GM12878 (cell line): ENCODE data around the gene RSBN1L. TPM values are rescaled to one million over a fixed set of nuclear protein-coding genes. Genes with fewer than 3 reads are reported as not detected.

Experiments
- ATAC-seq: fragments of 200-7000 bp; cut with Tn5 transposase; 3 replicates; pipeline ENCODE4 v1.9.1; 2020; ENCODE audit warnings: mild to moderate bottlenecking, moderate library complexity
- BruUV-seq: library from RNA; stranded (reverse); fragments of 400-500 nt; replicated peaks from 2 replicates; lab custom pipeline; 2021; lab: Mats Ljungman, UMichigan
- CTCF ChIA-PET: fragments of 300-600 bp; sonication (Branson Sonifier 250); formaldehyde crosslinking; extraction: SDS; loops from one replicate; lab custom pipeline; 2021; ENCODE audit warnings: inconsistent platforms; lab: Yijun Ruan, JAX
- POLR2A ChIA-PET: fragments of 350-600 bp; formaldehyde crosslinking; extraction: SDS; loops from one replicate; lab custom pipeline; 2021; ENCODE audit warnings: inconsistent platforms; lab: Charles Lee
- RAD21 ChIA-PET: fragments of 300-600 bp; sonication (Branson Sonifier 250); formaldehyde crosslinking; loops from one replicate; lab custom pipeline; 2023; ENCODE audit warnings: antibody characterized with exemption; ENCODE audit not compliant: unreplicated experiment; lab: Charles Lee
- SMC1A ChIA-PET: fragments of 300-600 bp; sonication (Branson Sonifier 250); formaldehyde crosslinking; loops from one replicate; lab custom pipeline; 2023; ENCODE audit not compliant: unreplicated experiment, uncharacterized antibody; lab: Charles Lee
- DNase-seq: peaks from one replicate; pipeline ENCODE4 v3.0.0-alpha.2; 2011; ENCODE audit warnings: low read depth, low spot score
- FAIRE-seq: peaks from 3 replicates; lab custom pipeline; 2011; peaks lifted over from hg19 to GRCh38; lab: Jason Lieb, UNC
- H2AFZ ChIP-seq: 2 replicates; pipeline ENCODE4 v1.6.0; 2011; ENCODE audit warnings: low read depth, low read length, control low read depth; ENCODE audit not compliant: control insufficient read depth
- H3K27ac ChIP-seq: 2 replicates; pipeline ENCODE4 v1.5.1; 2011; ENCODE audit warnings: control low read depth; ENCODE audit not compliant: control insufficient read depth, insufficient read depth
- H3K27me3 ChIP-seq, 2 experiments: replicated peaks in 1 of 2; 2 replicates each; pipeline versions ENCODE4 v1.6.0 to v1.6.1; 2011; ENCODE audit warnings: low read length in 1 of 2; ENCODE audit not compliant: control insufficient read depth in 2 of 2, insufficient read depth in 2 of 2
- H3K36me3 ChIP-seq, 2 experiments: 2 replicates each; pipeline ENCODE4 v1.5.1; 2011; ENCODE audit warnings: low read length in 1 of 2; ENCODE audit not compliant: control insufficient read depth in 2 of 2, insufficient read depth in 2 of 2
- H3K4me1 ChIP-seq: 2 replicates; pipeline ENCODE4 v1.6.1; 2011; ENCODE audit warnings: mild to moderate bottlenecking, low read length, moderate library complexity, mixed read lengths; ENCODE audit not compliant: control insufficient read depth, insufficient read depth
- H3K4me2 ChIP-seq: 2 replicates; pipeline ENCODE4 v1.6.0; 2011; ENCODE audit warnings: control low read depth; ENCODE audit not compliant: control insufficient read depth, insufficient read depth
- H3K4me3 ChIP-seq: fragments of 200-600 bp; sonication (generic); 2 replicates; pipeline ENCODE4 v1.5.1; 2016
- H3K79me2 ChIP-seq: 2 replicates; pipeline ENCODE4 v1.6.0; 2011; ENCODE audit warnings: low read length; ENCODE audit not compliant: control insufficient read depth, insufficient read depth
- H3K9ac ChIP-seq: 2 replicates; pipeline ENCODE4 v1.8.0; 2011; ENCODE audit warnings: low read length, control low read depth, mixed read lengths; ENCODE audit not compliant: control insufficient read depth, insufficient read depth
- H3K9me3 ChIP-seq: replicated peaks from 3 replicates; pipeline ENCODE4 v1.5.1; 2011; ENCODE audit warnings: mild to moderate bottlenecking, low read length; ENCODE audit not compliant: control insufficient read depth, insufficient read depth
- H4K20me1 ChIP-seq: 2 replicates; pipeline ENCODE4 v1.6.0; 2011; ENCODE audit not compliant: control insufficient read depth, insufficient read depth
- ASH2L ChIP-seq: fragments of 300-600, 200-600 bp; sonication (generic); IDR thresholded peaks from 2 replicates; pipeline ENCODE4 v1.6.1; 2017; ENCODE audit warnings: low read depth, mild to moderate bottlenecking, borderline replicate concordance
- BHLHE40 ChIP-seq, 2 experiments: fragments of 450-650 bp in 1 of 2; IDR thresholded peaks; 2 replicates each; pipeline ENCODE4 v1.6.1; 2011 to 2017; ENCODE audit warnings: low read depth in 2 of 2, borderline replicate concordance in 1 of 2, improper control_type of control experiment in 1 of 2, low read length in 1 of 2, mild to moderate bottlenecking in 1 of 2
- CBX3 ChIP-seq: fragments of 200-600 bp; sonication (generic); IDR thresholded peaks from 2 replicates; pipeline ENCODE4 v1.6.1; 2016; ENCODE audit warnings: low read depth, borderline replicate concordance
- EGR1 ChIP-seq, 2 experiments: IDR thresholded peaks; 1 replicate in 1 of 2; 2 replicates in 1 of 2; pipeline ENCODE4 v1.6.1; 2011 to 2012; ENCODE audit warnings: low read depth in 2 of 2, low read length in 2 of 2, borderline replicate concordance in 1 of 2, mild to moderate bottlenecking in 1 of 2, moderate library complexity in 1 of 2
- GATAD2B ChIP-seq: fragments of 450-650 bp; conservative IDR thresholded peaks from 2 replicates; pipeline ENCODE4 v1.6.1; 2017; ENCODE audit warnings: low read depth, mild to moderate bottlenecking, moderate library complexity
- IKZF2 ChIP-seq, 2 experiments: fragments of 450-650 bp; IDR thresholded peaks; 2 replicates each; pipeline ENCODE4 v1.6.1; 2017; ENCODE audit warnings: mild to moderate bottlenecking in 2 of 2, moderate library complexity in 2 of 2
- IRF5 ChIP-seq: fragments of 450-650 bp; IDR thresholded peaks from 2 replicates; pipeline ENCODE4 v1.6.1; 2017; ENCODE audit warnings: borderline replicate concordance
- KAT2A ChIP-seq: conservative IDR thresholded peaks from 2 replicates; pipeline ENCODE4 v1.6.1; 2011; ENCODE audit warnings: low read depth, low read length; ENCODE audit not compliant: control insufficient read depth
- LARP7 ChIP-seq: fragments of 450-650 bp; IDR thresholded peaks from 2 replicates; pipeline ENCODE4 v1.6.1; 2017; ENCODE audit warnings: mild to moderate bottlenecking
- MEF2B ChIP-seq: fragments of 450-650 bp; IDR thresholded peaks from 2 replicates; pipeline ENCODE4 v1.6.1; 2018; ENCODE audit warnings: mild to moderate bottlenecking, moderate library complexity; ENCODE audit not compliant: partially characterized antibody, poor library complexity, severe bottlenecking
- NKRF ChIP-seq: fragments of 450-650 bp; conservative IDR thresholded peaks from 2 replicates; pipeline ENCODE4 v1.6.1; 2017; ENCODE audit warnings: mild to moderate bottlenecking, moderate library complexity
- NR2F1 ChIP-seq: fragments of 450-650 bp; conservative IDR thresholded peaks from 2 replicates; pipeline ENCODE4 v1.6.1; 2017; ENCODE audit warnings: mild to moderate bottlenecking
- PKNOX1 ChIP-seq: fragments of 450-650 bp; IDR thresholded peaks from 2 replicates; pipeline ENCODE4 v1.6.1; 2016; ENCODE audit warnings: mild to moderate bottlenecking
- WRNIP1 ChIP-seq: IDR thresholded peaks from 2 replicates; pipeline ENCODE4 v1.6.1; 2011; ENCODE audit warnings: low read depth, low read length, improper control_type of control experiment, borderline replicate concordance
- ZNF274 ChIP-seq: IDR thresholded peaks from one replicate; pipeline ENCODE4 v1.8.0; 2011; ENCODE audit not compliant: insufficient read length, insufficient read depth
- WGBS: methylation state at CpG from one replicate; pipeline ENCODE4 v1.1.6; 2016; ENCODE audit warnings: low lambda C conversion rate; ENCODE audit not compliant: insufficient replicate concordance, insufficient coverage; ENCODE audit errors: missing lambda C conversion rate; 5-methylcytosine and 5-hydroxymethylcytosine counted together
- in situ Hi-C: fragments of 300-500 bp; cut with MboI; formaldehyde crosslinking; loops from 9 replicates; pipeline ENCODE4 v1.14.3; 2018; ENCODE audit warnings: mixed read lengths
- intact Hi-C: fragments of 100-400 bp; cut with micrococcal nuclease; formaldehyde crosslinking; loops from one replicate; pipeline ENCODE4 v1.14.2; 2022; ENCODE audit not compliant: unreplicated experiment
- polyA plus RNA-seq, 11 experiments: library from polyadenylated mRNA; depleted of rRNA in 4 of 11; unstranded in 6 of 11; stranded (reverse) in 5 of 11; fragments of >200 nt; fragmentation: Nextera tagmentation in 4 of 11; fragmentation: Illumina TruSeq in 1 of 11; extraction: Ambion mirVana in 4 of 11; extraction: Trizol in 1 of 11; gene quantifications; 1 replicate in 1 of 11; 2 replicates in 10 of 11; pipeline versions ENCODE4 v1.2.1 to v1.2.3, GENCODE V29; 2011 to 2016; ENCODE audit warnings: inconsistent platforms in 2 of 11, missing spikeins in 2 of 11, low read depth in 1 of 11
- total RNA-seq, 4 experiments: library from RNA; depleted of rRNA in 3 of 4; stranded (reverse); fragments of >200 nt in 3 of 4; fragmentation: Illumina TruSeq in 1 of 4; extraction: Trizol in 1 of 4; gene quantifications; 2 replicates each; pipeline versions ENCODE4 v1.2.1 to v1.2.3, GENCODE V29; 2013 to 2021

The RSBN1L gene
- total and polyA plus RNA-seq, 10 of the 15 experiments (the other 5 are each of a cell fraction or from before 2014, with no cell fraction given) = 4.5 to 23.7 (median 10.3) TPM

- no peaks in the 10 kb centered on the region for H3K27me3 ChIP-seq
- ATAC-seq (peak; percentile 54), DNase-seq (no peak), FAIRE-seq (no peak)
- in situ Hi-C loops (no loop called here), intact Hi-C loops (loop anchor here (2.0 kb wide), 2 partner anchors 62 to 102 kb away; partner anchors contain the start of genes PHTF2 and TMEM60)
- peaks cover 69% of the 10 kb centered on the region for H3K79me2 ChIP-seq
- peak overlapping the region; percentile 68 for H3K4me2 ChIP-seq
- under 1% methylated on average over 47 of the region's 67 CpGs for WGBS
- H3K4me3 ChIP-seq = peak overlapping the region; percentile 99
- no peaks in the 10 kb centered on the region for H4K20me1 ChIP-seq
- no peaks in the 10 kb centered on the region for H3K9me3 ChIP-seq
- H3K4me1 ChIP-seq = no peaks in the 10 kb centered on the region
- peak overlapping the region; percentile 94 for H2AFZ ChIP-seq
- peak overlapping the region; percentile 95 for H3K27ac ChIP-seq
- ChIA-PET CTCF (interaction anchor here (0.7 to 4.4 kb wide), 10 partner anchors 11 to 67 kb away, joined by 3 to 29 read pairs (median 6); no protein-coding TSS in a partner anchor), POLR2A (interaction anchor here (0.9 to 3.3 kb wide), 8 partner anchors 10 to 168 kb away, joined by 3 to 12 read pairs (median 4); partner anchors contain the start of genes PHTF2 and TMEM60), RAD21 (interaction anchor here (0.7 to 2.8 kb wide), 5 partner anchors 12 to 101 kb away, joined by 3 to 11 read pairs (median 3); partner anchors contain the start of genes PHTF2 and TMEM60), SMC1A (interaction anchor here (0.8 to 3.7 kb wide), 16 partner anchors 9 to 219 kb away, joined by 3 to 19 read pairs (median 4); no protein-coding TSS in a partner anchor)
- BruUV-seq = no TSS peak
- 0 out of 4 replicates have a peak, but pooled peaks cover 0 to 3% of the 10 kb centered on the region in 2 experiments for H3K36me3 ChIP-seq
- peak overlapping the region; percentile 97 for H3K9ac ChIP-seq
- TF ChIP-seq GATAD2B (peak; percentile 84), KAT2A (no peak), IKZF2 (IDR thresholded peaks at IDR 0.05) (peak; percentile 46 to 53; a peak in 1 of 4 replicates), EGR1 (IDR thresholded peaks at IDR 0.05; ENCODE audit: borderline replicate concordance in 1 of 2, low read depth in 2 of 2, low read length in 2 of 2) (peak in 1 of 2 experiments; percentile 31; a peak in 1 of 3 replicates), PKNOX1 (peak; percentile 13; the same call in 1 of the 2 replicates), NR2F1 (0 out of 2 replicates have a peak, but pooled peaks have one; percentile 21), MEF2B (no peak), ASH2L (0 out of 2 replicates have a peak, but pooled peaks have one; percentile 20), IRF5 (no peak), BHLHE40 (IDR thresholded peaks at IDR 0.05; ENCODE audit: borderline replicate concordance in 1 of 2, low read depth in 2 of 2, low read length in 1 of 2) (peak in 1 of 2 experiments; percentile 58; a peak in 2 of 4 replicates), ZNF274 (no peak), WRNIP1 (0 out of 2 replicates have a peak, but pooled peaks have one; percentile 61), LARP7 (peak; percentile 76), CBX3 (no peak), NKRF (peak; percentile 61; the same call in 1 of the 2 replicates)
These were observed 630 bp downstream of the RSBN1L start for GRCh38 chr7:77696643-77697534.
